HG02938 (cell line): ENCODE results near the gene TMEM82.

Source experiments
- ATAC-seq: cut with Tn5 transposase; IDR thresholded peaks from one replicate; pipeline ENCODE4 v1.9.1; 2021; ENCODE audit warnings: mild to moderate bottlenecking, moderate library complexity; ENCODE audit not compliant: unreplicated experiment

Gene TMEM82

GRCh38 chr1:15719381-15720120 is 22.7 kb upstream of the TMEM82 start:
- ATAC-seq = no peak

GRCh38 chr1:15720861-15721260 is 21.4 kb upstream of the TMEM82 start:
- ATAC-seq = no peak

- no peak for ATAC-seq
These were observed 19.9 kb upstream of the TMEM82 start for GRCh38 chr1:15722411-15722810.

GRCh38 chr1:15722836-15723532 is 19.3 kb upstream of the TMEM82 start:
- ATAC-seq = no peak

- no peak for ATAC-seq
These were observed 18.6 kb upstream of the TMEM82 start for GRCh38 chr1:15723631-15724246.

GRCh38 chr1:15724949-15725880 is 17.1 kb upstream of the TMEM82 start:
- ATAC-seq = no peak

- no peak for ATAC-seq
These were observed 15.8 kb upstream of the TMEM82 start for GRCh38 chr1:15726508-15726907.

- no peak for ATAC-seq
These were observed 15.3 kb upstream of the TMEM82 start for GRCh38 chr1:15727021-15727420.

- ATAC-seq = no peak
These were observed 14.9 kb upstream of the TMEM82 start for GRCh38 chr1:15727424-15727823.

GRCh38 chr1:15727866-15728534 is 14.3 kb upstream of the TMEM82 start:
- ATAC-seq = no peak

- ATAC-seq = no peak
These were observed 13.2 kb upstream of the TMEM82 start for GRCh38 chr1:15728937-15729657.

GRCh38 chr1:15730423-15730822 is 11.9 kb upstream of the TMEM82 start:
- no peak for ATAC-seq

- no peak for ATAC-seq
These were observed 11.4 kb upstream of the TMEM82 start for GRCh38 chr1:15730936-15731335.

GRCh38 chr1:15731735-15732685 is 10.3 kb upstream of the TMEM82 start:
- no peak for ATAC-seq

- no peak for ATAC-seq
These were observed 9.6 kb upstream of the TMEM82 start for GRCh38 chr1:15732686-15733081.

GRCh38 chr1:15733218-15733725 is 9.0 kb upstream of the TMEM82 start:
- ATAC-seq = no peak

- no peak for ATAC-seq
These were observed 8.5 kb upstream of the TMEM82 start for GRCh38 chr1:15733726-15734226.

GRCh38 chr1:15734296-15734695 is 8.0 kb upstream of the TMEM82 start:
- no peak for ATAC-seq
